Osteocyte (in vitro differentiated cells): ENCODE data around the gene FADS2. TPM values are rescaled to one million over a fixed set of nuclear protein-coding genes. Genes with fewer than 3 reads are reported as not detected.

Source experiments
- DNase-seq: peaks from one replicate; pipeline ENCODE4 v3.0.0; 2021; ENCODE audit warnings: mixed read lengths; ENCODE audit not compliant: unreplicated experiment; ENCODE audit errors: extremely low spot score
- H3K27ac Mint-ChIP-seq: one replicate; pipeline ENCODE4 v1.8.0; 2021; ENCODE audit warnings: mild to moderate bottlenecking, mixed read lengths; ENCODE audit not compliant: unreplicated experiment
- H3K27me3 Mint-ChIP-seq: one replicate; pipeline ENCODE4 v1.8.0; 2021; ENCODE audit warnings: mixed read lengths; ENCODE audit not compliant: unreplicated experiment
- H3K36me3 Mint-ChIP-seq: one replicate; pipeline ENCODE4 v1.8.0; 2021; ENCODE audit warnings: mixed read lengths; ENCODE audit not compliant: unreplicated experiment
- H3K4me1 Mint-ChIP-seq: one replicate; pipeline ENCODE4 v1.8.0; 2021; ENCODE audit warnings: mixed read lengths; ENCODE audit not compliant: unreplicated experiment
- H3K4me3 Mint-ChIP-seq: one replicate; pipeline ENCODE4 v1.8.0; 2021; ENCODE audit warnings: mild to moderate bottlenecking, moderate library complexity, mixed read lengths; ENCODE audit not compliant: unreplicated experiment
- H3K9me3 Mint-ChIP-seq: one replicate; pipeline ENCODE4 v1.8.0; 2021; ENCODE audit warnings: mixed read lengths; ENCODE audit not compliant: unreplicated experiment
- total RNA-seq: library from RNA; stranded (reverse); gene quantifications from 2 replicates; pipeline ENCODE4 v1.2.1, GENCODE V29; 2021
- TF ChIP-seq, protein P1 (sequence below): fragments of 200-600 bp; sonication (generic); IDR thresholded peaks from 2 replicates; pipeline ENCODE4 v1.5.0; 2021; ENCODE audit warnings: antibody characterized with exemption, mild to moderate bottlenecking, moderate library complexity

Gene FADS2
- total RNA-seq, 1 donor from 2014 or later = 207 TPM

DNA sequence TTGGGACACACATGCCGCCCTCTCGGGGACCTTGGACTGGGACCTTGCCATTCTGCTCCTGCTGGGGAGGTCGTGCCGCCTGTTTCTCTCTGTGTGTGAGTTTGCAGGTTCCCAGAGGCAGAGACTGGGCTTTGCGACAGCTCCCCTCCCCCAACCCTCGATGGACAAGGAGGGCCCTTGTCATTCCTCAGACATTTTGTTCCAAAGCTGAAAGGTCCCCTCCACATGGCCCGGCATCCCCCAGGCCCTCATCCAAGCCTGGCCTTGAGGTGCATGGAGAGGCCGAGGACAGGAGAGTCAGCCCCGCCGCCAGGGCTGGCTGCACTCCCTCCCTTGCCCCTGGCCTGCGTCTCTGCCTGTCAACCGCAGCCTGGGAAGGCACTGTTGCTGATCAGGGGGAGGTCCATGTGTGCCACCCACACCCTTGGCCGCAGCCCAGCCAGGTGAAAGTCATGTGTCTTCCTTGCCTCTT lies 25.6 kb downstream of the FADS2 start:
- Mint-ChIP-seq H3K36me3 (peaks cover 14% of the 10 kb centered on the region), H3K9me3 (no peaks in the 10 kb centered on the region), H3K4me3 (no peak overlapping the region), H3K27ac (no peak overlapping the region), H3K4me1 (no peaks in the 10 kb centered on the region), H3K27me3 (no peaks in the 10 kb centered on the region)
- TF ChIP-seq, protein P1, sequence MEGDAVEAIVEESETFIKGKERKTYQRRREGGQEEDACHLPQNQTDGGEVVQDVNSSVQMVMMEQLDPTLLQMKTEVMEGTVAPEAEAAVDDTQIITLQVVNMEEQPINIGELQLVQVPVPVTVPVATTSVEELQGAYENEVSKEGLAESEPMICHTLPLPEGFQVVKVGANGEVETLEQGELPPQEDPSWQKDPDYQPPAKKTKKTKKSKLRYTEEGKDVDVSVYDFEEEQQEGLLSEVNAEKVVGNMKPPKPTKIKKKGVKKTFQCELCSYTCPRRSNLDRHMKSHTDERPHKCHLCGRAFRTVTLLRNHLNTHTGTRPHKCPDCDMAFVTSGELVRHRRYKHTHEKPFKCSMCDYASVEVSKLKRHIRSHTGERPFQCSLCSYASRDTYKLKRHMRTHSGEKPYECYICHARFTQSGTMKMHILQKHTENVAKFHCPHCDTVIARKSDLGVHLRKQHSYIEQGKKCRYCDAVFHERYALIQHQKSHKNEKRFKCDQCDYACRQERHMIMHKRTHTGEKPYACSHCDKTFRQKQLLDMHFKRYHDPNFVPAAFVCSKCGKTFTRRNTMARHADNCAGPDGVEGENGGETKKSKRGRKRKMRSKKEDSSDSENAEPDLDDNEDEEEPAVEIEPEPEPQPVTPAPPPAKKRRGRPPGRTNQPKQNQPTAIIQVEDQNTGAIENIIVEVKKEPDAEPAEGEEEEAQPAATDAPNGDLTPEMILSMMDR = no peak
- DNase-seq = peak; percentile 81

DNA sequence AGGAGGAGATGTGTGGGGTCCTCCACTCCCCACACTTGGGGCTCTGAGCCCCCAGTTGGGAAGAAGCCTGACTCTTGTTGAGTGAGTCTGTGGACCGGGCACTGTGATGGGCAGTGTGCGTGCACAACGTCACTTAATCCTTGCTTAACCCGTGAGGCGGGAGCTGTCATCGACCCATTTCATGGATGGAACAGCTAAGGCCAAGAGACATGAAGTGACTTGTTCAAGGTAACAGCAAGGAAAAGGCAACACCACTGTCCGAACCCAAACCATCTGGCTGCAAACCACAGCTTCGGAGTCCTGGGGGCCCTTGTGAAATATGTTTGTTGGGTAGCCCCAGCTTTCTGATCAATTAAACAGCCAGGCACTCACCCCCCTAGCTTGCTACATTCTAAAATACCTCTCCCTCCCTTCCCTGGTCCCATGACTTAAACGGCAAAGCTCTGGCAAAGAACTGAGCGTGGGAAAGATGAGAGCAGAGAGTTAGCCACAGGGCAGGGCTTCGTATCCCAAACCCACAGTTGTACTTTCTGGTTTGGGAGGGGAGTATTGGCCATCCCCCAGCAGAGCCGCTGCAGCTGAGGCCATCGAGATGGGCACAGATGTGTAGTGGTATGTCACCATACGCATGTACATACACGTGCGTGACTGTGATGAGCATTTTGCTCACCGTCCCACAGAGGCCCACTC lies 26.3 kb downstream of the FADS2 start:
- peaks cover 20% of the 10 kb centered on the region for H3K36me3 Mint-ChIP-seq

DNA sequence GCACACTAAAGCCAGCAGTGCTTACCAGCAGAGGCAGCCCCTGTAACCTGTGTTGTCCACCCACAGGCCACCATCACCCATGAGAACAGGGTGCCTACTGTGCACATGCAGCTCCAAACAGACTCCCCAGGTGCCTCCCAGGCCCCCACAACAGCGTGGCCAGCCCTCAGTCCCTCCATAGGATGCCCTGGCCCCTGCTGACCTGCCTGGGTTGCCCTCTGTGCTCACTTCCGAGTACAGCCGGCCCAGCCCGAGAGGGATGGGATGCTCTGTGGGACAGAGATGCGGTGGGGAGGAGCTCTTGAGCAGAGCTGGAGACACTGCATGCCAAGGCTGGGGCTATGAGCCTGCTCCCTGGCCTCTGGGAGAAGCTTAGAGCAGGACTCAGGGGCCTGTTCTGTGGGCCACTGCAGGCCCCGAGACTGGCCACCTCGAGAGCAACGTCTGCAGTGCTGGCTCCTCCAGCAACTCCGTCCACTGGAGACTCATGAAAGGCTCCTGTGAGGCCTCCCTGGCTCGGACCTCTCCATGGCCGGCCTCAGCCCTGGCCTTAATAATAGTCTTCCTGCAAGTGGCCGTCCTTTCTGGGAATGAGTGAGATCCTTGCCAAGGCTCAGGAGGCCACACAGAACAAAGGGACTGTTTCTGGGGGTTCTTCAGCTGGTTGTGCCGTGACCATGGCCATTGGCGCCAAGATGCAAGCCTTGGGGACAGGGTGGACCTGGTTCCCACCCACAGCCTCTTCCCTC lies 27.0 kb downstream of the FADS2 start:
- Mint-ChIP-seq H3K27me3 (no peaks in the 10 kb centered on the region), H3K36me3 (peaks cover 25% of the 10 kb centered on the region), H3K4me1 (no peaks in the 10 kb centered on the region), H3K4me3 (no peak overlapping the region), H3K9me3 (no peaks in the 10 kb centered on the region), H3K27ac (no peak overlapping the region)
- DNase-seq = peak; percentile 81
- TF ChIP-seq, protein P1 = no peak

More for the DNA sequence above, 26.3 kb downstream of the FADS2 start:
- Mint-ChIP-seq H3K9me3 (no peaks in the 10 kb centered on the region), H3K27me3 (no peaks in the 10 kb centered on the region), H3K4me1 (no peaks in the 10 kb centered on the region), H3K4me3 (no peak overlapping the region), H3K27ac (no peak overlapping the region)
- DNase-seq = no peak
- TF ChIP-seq, protein P1 = no peak

DNA sequence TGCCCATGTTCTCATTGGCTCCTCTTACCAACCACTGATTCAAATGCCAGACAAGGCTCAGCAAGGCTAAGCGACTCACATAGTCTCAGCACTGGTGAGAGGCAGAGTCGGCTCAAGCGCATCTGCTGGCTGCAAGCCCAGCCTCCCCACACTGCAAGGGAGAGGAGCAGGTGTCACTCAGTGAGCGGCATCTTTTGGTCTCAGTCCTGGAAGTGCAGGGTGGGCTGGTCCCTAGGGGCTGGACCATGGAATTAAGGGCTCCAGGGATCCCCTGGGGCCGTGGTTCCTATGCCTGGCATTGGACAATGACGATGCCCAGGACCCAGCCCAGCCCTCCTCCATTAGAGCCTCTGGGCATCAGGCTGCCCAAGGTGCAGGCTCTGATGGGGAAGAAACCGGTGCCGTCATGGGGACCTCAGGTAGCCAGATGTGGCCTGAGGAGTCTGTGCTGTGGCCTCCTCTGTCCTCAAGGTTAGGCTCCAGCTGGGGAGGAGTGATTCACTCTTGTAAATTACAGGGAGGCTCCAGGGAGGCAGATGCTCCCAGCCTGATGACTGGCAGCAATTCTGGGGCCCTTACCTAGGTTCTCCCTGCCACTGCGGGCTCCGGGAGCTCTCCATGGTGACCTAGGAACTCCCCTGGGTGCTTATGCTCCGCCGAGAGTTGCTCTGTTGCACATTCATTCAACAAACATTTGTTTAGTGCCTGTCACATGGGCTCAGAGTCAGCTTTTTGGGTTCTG lies 28.0 kb downstream of the FADS2 start:
- Mint-ChIP-seq H3K27me3 (no peaks in the 10 kb centered on the region), H3K27ac (no peak overlapping the region), H3K4me1 (no peaks in the 10 kb centered on the region), H3K9me3 (no peaks in the 10 kb centered on the region), H3K4me3 (no peak overlapping the region), H3K36me3 (peaks cover 28% of the 10 kb centered on the region)
- TF ChIP-seq, protein P1 = no peak
- peak; percentile 80 for DNase-seq
